Measurements from ENCODE around the gene PAOX.
"Not testable (repeated sequence)": the region's sequence is repeated elsewhere in the genome, so short reads cannot be mapped to it uniquely, and the experiment has no call there.

PAOX gene

DNA sequence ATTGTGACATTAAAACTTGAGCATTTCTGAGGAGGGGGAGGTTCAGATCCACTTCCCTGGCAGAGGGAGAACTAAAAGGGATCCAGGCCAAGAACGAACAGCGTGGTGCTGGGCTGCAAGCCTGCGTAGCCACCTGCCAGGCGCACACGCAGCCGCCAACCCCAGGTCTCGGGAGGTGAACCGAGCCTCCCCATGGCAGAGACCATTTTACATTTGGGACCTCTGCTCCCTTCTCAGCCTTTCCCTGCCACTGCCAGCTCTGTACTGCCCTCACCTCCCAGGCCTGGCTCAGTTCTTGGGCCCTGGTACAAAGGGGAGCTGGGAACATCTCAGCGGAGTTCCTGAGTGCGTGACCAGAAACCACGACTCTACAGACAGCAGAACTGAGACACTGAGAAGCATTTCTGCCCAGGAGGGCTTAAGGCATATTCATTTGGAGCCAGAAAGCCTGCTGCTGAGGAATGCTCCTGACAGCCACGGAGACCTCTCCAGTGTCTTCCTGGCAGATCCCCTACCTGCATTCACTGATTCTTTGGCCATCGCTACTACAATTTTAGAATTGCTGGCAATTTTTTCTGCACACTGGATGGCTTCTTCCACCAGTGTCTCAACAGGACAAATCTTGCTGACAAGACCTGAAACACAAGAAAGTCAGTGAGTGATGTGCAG, 13.5 kb upstream of the PAOX start:
- DNase-seq (ENCODE audit: low read depth) = no peak

DNA sequence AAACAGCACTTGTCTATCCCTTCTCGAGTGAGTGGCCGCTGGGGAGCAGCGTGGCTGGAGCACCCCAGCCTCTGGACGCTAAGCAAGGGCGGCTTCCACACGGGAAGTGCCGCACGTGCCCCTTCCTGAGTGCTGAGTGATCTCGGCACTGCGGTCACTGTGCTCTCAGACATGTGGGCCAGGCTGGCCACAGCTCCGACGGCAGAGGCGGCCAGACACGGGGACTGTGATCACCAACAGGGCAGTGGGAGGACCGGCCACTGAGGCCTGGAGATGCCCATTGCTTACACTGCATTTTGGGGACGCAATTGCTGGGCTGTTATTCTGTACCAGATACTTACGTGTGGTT, 13.0 kb upstream of the PAOX start:
- DNase-seq (ENCODE audit: low read depth) = no peak

DNA sequence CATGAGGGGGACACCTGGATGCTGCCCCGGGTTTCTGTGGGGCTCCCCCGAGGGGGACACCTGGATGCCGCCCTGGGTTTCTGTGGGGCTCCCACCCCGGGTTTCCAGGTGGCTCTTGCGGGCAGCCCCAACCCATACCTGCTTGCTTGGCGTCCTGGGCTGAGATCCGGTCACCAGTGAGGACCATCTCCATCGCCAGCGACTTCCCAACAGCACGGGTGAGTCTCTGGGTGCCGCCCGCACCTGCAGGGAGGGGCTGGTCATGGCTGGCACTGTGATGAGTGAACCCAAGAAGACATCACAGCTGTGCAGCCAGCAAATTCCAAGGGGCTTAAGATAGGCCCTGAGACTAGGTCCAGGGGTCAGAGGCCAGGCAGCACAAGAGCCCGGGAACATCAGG, 12.3 kb upstream of the PAOX start:
- DNase-seq (ENCODE audit: low read depth) = no peak

DNA sequence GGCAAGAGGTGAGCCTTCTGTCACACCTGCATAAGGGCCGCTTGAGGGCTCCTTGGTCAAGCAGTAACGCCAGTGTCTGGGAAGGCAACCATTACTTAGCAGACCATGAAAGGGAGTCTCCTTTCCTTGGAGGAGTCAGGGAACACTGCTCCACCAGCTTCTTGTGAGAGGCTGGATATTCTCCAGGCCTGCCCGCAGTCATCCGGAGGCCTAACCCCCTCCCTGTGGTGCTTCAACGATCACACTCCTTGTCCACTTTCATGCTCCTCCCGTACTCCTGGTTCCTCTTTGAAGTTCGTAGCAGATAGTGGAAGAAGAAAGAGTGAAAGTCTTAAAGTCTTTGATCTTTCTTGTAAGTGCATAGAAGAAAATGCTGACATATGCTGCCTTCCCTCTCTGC, 11.6 kb upstream of the PAOX start:
- not testable (repeated sequence) for DNase-seq (ENCODE audit: low read depth)

DNA sequence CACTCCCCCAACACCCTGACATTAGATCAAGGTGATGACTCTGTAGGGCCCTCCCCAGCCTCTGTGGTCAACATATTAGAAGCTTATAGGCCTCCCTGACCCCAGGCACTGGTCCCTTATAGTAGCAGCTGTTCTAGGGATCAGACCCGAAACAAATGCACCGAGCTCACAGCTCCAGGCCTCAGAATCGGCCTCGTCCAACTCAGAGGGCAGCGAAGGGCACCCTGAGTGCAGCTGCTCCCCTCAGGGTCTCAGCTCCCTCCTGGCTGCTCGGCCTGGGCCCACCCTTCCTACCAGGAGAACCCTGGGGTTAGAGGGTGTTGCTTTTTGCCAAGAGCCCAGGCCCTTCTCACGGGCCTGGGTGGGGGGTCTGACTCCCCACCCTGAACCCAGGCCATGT, 10.9 kb upstream of the PAOX start:
- no peak for DNase-seq (ENCODE audit: low read depth)

DNA sequence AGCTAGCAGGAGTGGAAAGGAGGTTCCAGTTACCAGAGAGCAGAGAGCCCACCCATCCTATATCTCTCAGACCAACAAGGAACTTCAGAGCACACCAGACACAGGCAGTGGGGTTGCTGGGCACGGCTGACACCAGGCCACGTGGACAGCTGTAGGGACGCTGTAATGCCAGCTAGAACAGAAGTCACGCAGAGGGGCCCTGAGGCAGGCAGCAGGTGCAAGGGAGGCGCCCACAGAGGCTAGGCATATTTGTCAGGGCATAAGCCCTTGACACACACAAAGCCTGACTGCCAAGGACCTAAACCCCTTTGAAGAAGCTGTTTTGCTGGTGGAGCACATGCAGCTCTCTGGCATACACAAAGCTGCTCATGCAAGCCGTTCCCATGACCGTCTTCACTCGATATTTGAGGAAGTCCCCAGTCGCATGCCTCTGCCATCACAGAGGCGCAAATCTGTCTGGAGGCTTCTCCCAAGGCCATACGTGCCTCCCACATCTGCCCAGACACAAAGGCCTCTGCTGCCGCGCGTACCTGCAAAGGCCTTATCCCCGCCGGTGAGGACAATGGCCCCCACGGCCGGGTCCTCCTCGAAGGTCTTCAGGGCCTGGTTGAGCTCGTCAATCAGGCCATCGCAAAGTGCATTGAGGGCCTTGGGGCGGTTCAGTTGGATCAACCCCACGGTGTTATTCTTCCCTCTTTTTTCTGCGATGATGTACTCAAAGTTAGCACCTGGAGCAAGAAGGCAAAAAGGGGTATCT, 8.9 kb upstream of the PAOX start:
- DNase-seq (ENCODE audit: low read depth) = no peak

DNA sequence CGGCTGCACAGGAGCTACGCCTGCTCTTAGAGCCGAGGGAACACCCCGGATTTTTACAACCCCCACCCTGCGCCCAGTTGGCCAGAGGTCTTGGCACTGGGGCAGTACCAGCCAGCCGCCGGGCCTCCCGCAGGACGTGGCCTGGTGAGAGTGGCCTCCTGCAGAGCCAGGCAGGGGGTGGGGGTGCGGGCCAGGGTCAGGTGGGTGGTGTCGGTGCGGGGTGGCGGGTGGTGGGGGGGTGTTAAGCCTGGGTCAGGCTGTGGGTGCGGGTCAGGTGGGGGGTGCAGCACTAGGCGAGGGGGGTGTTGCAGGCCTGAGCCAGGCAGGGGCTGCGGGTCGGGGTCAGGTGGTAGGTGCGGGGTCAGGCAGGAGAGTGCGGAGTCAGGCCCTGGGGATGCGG, 6.6 kb upstream of the PAOX start:
- no peak for DNase-seq (ENCODE audit: low read depth)

DNA sequence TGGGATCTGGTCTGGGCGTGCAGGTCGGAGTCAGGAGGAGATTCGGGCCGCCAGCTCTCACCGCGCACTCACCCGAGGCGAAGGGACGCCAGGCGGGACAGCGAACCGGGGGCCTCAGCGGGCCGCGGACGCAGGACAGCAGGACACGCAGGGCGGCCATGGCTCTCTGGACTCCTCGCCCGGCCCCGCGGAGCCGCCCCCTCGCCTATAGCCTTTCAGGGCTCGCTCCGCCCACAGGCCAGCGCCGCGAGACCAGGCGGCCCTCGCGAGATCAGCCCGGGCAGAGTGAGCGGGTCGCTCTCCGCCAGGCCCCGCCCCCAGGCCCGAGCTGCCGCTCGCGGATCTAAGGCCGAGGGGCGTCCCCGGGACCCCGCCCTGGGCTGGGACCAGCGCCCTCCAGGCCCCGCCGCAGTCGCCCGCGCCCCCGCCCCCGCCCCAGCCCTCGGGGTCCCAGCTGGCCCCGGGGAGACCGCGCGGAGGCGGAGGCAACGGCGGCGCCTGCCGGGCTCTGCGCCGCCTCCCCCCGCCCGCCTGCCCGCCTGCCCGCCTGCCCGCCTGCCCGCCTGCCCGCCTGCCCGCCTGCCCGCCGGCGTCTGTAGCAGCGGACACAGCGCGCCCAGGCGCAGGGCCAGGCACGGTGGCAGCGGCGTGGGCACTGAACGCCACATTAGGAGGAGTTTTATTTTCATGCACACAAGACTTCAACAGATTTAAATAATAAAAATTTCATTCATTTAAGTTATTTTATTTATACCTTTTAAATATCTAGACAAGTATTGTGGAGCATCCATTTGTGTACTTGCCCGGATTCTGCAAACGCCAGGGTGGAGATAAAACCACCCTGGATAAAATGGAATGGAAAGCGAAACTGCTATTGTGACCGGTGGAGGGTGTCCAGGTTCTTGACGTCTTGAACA, 5.6 kb upstream of the PAOX start, which contains the start of gene ECHS1:
TSS of gene ECHS1 (minus strand) at position 181 of the 917 bp plus-strand sequence. CDS start at position 160, 21 bp downstream.
- peak; percentile 79 for DNase-seq (ENCODE audit: low read depth)

DNA sequence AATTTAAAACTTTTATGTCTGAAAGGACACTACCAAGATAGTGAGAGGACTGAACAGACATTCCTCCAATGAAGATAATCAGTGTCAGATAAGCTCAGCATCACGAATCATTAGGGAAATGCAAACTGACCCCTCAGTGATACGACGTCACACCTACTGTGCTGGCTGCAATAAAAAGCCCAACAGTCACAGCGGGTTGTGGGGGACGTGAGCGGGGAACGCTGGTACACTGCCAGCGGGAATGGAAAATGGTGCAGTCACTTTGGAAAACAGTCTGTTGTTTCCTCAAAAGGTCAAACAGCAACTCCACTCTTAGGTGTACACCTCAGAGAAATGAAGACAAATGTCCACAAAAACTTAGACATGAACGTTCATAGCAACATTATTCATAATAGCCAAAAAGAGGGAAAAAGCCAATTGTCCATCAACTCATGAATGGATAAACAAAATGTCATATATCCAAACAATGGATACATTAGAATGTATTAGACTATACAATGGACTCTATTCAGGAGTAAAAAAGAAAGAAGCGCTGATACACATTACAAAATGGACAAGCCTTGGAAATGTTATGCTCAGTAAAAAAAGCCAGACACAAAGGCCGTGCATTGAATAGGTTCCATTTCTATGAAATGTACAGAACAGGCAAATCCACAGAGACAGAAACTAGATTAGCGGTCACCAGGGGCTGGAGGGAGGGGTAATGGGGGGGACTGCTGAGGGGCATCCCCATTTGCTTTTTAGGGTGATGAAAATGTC, 3.5 kb upstream of the PAOX start:
- no peak for DNase-seq (ENCODE audit: low read depth)

DNA sequence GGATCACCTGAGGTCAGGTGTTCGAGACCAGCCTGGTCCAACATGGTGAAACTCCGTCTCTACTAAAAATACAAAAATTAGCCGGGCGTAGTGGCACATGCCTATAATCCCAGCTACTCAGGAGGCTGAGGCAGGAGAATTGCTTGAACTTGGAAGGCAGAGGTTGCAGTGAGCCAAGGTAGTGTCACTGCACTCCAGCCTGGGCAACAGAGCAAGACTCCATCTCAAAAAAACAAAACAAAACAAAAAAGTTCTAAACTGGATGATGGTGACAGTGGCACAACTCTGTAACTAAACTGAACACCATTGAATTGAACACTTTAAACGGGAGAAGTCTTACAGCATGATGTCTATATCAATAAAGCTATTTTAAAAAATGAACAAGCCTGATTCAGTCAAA, 2.9 kb upstream of the PAOX start:
- DNase-seq (ENCODE audit: low read depth) = not testable (repeated sequence)

DNA sequence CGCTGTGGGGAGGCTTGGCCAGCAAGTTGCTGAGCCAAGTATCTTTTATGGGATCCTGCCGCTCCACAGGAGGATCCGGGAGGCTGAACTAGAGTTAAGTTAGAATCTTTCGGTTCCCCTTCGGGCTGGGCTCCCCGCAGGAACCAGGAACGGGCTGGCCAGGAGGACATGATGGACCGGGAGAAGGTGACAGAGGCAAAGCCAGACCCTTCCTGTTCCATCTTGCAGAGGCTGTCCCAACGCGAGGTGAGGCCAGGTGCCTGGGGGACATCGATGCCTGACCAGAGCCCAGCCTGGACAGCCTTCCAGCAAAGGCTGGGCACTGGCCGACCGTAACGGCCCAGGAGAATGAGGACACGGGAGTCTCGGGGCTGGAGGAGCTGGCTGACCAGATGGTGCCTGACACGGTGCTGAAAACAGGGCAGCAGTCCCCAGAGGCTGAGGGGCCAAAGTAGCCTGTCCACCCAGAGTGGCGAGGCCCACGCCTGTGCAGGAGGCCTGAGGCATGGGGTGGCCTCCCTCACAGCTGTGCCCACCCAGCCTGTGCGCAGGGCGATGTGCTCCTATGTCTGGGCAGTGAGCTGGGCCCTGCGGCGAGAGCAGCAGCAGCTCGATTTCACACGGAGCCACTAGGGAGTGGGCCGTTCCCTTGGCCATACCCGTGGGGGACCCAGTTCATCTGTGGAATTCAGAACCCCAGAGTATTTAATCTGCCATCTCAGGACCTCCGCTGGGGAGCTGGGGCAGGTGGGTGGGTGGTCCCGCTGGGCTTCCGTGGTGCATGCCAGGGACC, 1.8 kb upstream of the PAOX start:
- no peak for DNase-seq (ENCODE audit: low read depth)

DNA sequence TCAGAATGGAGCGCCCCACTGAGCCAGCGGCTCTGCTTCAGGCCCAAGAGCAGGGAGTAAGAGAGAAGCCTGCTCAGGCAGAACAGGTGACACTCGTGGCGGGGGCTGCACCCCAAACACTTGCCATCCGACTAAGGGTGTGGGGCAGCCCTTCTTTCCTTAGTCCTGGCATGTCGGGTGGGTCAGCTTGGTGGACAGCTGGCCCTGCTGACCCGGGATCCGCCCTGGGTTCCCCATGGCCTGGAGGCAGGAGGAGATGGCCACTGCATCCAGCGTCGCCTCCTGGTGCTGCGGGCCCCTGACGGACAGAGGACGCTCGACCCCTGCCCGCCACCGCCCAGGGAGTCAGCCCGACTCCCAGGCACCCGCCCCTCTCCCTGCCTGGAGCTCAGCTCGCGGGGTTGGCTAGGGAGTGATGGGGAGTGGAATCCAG, 1.2 kb upstream of the PAOX start:
- DNase-seq (ENCODE audit: low read depth) = no peak

DNA sequence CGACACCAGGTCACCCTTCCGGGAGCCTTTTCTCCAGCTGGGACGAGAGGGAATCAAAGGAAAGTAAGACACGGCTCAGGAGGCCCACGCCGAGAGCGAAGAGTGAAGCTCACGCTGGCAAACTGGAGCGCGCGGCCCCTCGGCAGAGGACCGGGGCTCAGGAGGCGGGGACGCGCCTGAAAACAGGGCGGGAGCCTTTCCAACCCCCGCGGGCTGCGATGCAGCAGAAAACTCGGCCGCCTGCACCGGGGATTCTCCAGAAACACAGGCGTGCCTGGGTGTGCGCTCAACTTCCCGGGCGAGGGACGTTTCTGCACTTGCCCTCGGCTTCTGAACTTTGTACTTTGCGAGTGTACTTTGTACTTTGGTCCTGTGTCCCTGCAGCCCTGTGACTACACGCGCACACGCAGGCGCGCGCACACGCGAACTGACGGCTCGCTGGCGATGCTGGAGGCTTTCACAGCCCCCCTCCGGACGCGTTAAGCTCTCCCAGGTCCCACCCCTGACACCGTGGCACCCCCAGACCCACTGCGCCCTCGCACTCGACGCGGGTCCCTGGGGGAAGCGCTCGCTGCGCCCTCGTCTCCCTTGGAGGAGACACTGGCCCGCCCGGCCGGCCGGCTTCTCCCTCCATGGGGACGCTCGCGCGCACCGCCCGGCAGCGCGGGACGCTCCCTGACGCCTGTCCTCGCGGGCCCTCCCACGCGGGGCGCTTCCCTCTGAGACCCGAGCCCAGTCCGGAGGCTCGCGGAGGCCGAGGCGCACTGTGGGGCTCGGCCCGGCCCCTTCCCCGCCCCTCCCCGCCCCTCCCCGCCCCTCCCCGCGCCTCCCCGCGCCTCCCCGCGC, 588 bp upstream of the PAOX start:
- no peak for DNase-seq (ENCODE audit: low read depth)

DNA sequence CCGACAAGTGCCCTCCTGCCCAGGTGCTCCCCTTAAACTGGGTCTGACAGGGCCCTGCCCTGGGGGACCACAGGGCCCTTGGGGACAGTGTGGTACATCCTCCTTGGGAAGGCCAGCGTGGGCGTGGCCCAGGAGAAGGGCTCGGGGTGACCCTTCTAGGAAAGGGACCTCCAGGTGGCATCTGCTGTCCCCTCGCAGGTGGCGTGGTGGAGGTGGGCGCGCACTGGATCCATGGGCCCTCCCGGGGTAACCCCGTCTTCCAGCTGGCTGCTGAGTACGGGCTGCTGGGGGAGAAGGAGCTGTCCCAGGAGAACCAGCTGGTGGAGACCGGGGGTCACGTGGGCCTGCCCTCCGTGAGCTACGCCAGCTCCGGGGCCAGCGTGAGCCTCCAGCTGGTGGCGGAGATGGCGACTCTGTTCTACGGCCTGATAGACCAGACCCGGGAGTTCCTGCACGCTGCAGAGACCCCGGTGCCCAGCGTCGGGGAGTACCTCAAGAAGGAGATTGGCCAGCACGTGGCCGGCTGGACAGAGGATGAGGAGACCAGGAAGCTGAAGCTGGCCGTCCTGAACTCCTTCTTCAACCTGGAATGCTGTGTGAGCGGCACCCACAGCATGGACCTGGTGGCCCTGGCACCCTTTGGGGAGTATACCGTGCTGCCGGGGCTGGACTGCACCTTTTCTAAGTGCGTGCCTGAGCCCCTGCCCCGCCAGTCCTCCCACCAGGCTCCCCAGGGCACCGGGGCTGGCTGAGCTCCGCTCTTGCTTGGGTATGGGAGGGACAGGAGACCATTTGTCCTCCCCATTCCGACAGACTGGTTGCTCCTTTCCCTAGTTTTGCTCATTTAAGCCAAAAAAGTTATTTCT, 972 bp downstream of the PAOX start:
- no peak for DNase-seq (ENCODE audit: low read depth)

DNA sequence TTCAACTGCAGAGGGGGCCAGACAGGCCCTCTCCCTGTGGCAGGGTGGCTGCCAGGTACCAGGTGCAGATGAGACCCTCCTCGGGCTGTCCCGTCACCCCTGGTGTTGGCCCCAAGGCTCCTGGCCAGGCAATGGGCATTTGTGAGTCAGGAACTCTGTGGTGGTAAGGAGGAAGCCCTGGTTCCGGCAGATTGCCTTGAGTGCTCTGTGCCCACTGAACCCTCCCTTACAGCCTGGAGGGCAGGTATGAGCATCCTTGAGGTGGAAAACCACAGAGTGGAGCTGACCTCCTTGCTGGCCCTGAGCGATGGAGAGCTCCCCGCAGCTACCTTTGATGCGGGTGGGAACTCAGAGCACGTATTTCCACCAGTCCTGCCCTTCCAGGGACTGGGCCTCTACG, 2.0 kb downstream of the PAOX start:
- no peak for DNase-seq (ENCODE audit: low read depth)

DNA sequence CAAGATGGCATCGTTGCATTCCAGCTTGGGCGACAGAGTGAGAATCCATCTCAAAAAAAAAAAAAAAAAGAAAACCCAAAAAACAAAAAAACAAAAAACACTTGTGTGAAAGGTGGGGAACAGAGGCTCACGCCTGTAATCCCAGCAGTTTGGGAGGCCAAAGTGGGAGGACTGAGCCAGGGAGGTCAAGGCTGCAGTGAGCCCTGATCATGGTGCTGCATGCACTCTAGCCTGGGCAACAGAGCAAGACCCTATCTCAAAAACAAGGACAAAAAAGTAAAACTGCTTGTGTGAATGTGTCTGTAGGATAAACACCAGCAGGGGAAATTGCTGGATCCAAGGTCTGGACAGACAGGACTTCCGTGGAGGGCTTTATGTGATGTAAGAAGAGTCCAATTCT, 4.5 kb downstream of the PAOX start:
- no peak for DNase-seq (ENCODE audit: low read depth)

DNA sequence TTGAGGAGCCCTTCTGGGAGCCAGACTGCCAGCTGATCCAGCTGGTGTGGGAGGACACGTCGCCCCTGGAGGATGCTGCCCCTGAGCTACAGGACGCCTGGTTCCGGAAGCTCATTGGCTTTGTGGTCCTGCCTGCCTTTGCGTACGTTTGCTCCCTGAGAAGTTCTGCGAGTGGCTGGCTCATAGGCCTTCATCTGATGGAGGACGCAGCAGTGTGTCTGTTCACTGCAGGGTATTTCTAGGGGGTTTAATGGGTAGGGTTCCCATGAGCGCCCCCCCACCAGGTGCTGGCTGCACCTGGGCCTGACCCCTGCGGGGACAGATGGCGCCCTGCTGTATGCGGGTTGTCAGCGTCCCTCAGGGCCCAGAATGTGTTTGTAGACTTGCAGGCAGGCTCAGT, 5.0 kb downstream of the PAOX start:
- no peak for DNase-seq (ENCODE audit: low read depth)

DNA sequence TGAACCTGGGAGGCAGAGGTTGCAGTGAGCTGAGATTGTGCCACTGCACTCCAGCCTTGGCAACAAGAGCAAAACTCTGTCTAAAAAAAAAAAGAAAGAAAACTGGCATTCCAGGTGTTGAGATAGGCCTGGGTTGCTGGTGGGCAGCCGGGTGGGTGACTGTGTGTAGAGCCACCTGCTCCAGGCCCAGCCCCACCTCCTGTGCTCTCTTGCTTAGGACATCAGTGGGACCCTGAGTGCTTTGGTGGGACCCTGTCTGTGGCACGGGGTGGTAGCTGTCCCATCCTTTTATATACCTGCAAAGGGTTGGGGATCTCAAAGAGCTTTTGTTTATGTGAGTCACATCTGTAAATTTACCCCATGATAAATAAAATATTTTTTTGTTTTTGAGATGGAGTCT, 6.2 kb downstream of the PAOX start:
- no peak for DNase-seq (ENCODE audit: low read depth)

DNA sequence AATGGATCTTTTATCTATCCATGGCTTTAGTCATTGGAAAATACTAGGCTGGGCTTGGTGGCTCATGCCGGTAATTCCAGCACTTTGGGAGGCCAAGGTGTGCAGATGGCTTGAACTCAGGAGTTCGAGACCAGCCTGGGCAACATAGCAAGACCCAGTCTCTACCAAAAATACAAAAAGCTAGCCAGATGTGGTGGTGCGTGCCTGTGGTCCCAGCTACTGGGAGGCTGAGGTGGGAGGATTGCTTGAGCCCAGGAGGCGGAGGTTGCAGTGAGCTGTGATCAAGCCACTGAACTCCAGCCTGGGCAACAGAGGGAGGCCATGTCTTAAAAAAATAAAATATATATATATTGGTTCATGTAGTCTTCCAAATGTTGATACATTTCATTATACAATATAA, 7.9 kb downstream of the PAOX start:
- DNase-seq (ENCODE audit: low read depth) = not testable (repeated sequence)

Data from CMK (cell line).